Nephron (organoid): ENCODE measurements around the gene MAP3K20.
"Not testable (repeated sequence)": the region's sequence is repeated elsewhere in the genome, so short reads cannot be mapped to it uniquely, and the experiment has no call there.

Experiments used
- H3K27ac Mint-ChIP-seq, 3 experiments: 2 replicates each; pipeline ENCODE4 v1.8.0; 2020; ENCODE audit warnings: mixed read lengths in 3 of 3, mild to moderate bottlenecking in 2 of 3, moderate library complexity in 1 of 3
- H3K27me3 Mint-ChIP-seq: 2 replicates; pipeline ENCODE4 v1.8.0; 2021; ENCODE audit warnings: low read depth, mild to moderate bottlenecking, moderate library complexity, mixed read lengths
- H3K36me3 Mint-ChIP-seq: 2 replicates; pipeline ENCODE4 v1.8.0; 2020; ENCODE audit warnings: low read depth, mixed read lengths
- H3K4me1 Mint-ChIP-seq: 2 replicates; pipeline ENCODE4 v1.8.0; 2020; ENCODE audit warnings: mixed read lengths
- H3K4me3 Mint-ChIP-seq, 3 experiments: 2 replicates each; pipeline ENCODE4 v1.8.0; 2020; ENCODE audit warnings: mild to moderate bottlenecking in 3 of 3, mixed read lengths in 3 of 3, moderate library complexity in 2 of 3
- H3K9me3 Mint-ChIP-seq: 2 replicates; pipeline ENCODE4 v1.8.0; 2020; ENCODE audit warnings: mixed read lengths
- CTCF ChIP-seq, 3 experiments: fragments of 200-600 bp; sonication (generic); IDR thresholded peaks; one replicate each; pipeline ENCODE4 v1.5.0; 2021; ENCODE audit warnings: antibody characterized with exemption in 3 of 3; ENCODE audit not compliant: unreplicated experiment in 3 of 3

Gene MAP3K20

GRCh38 chr2:173030561-173031490 is 44.8 kb upstream of the MAP3K20 start:
- Mint-ChIP-seq H3K9me3 (no peaks in the 10 kb centered on the region), H3K4me1 (peaks cover 48% of the 10 kb centered on the region), H3K27me3 (no peaks in the 10 kb centered on the region), H3K27ac (peak overlapping the region in 2 of 3 experiments; percentile 31 to 39), H3K4me3 (no peak overlapping the region), H3K36me3 (no peaks in the 10 kb centered on the region)
- no peak for TF ChIP-seq CTCF (IDR thresholded peaks at IDR 0.05; ENCODE audit: unreplicated experiment in 3 of 3)

GRCh38 chr2:173032032-173032431 is 43.6 kb upstream of the MAP3K20 start:
- H3K27me3 Mint-ChIP-seq = no peaks in the 10 kb centered on the region
- H3K27ac Mint-ChIP-seq = no peak overlapping the region
- no peaks in the 10 kb centered on the region for H3K36me3 Mint-ChIP-seq
- H3K4me3 Mint-ChIP-seq = no peak overlapping the region
- no peaks in the 10 kb centered on the region for H3K9me3 Mint-ChIP-seq
- no peak for TF ChIP-seq CTCF (IDR thresholded peaks at IDR 0.05; ENCODE audit: unreplicated experiment in 3 of 3)
- H3K4me1 Mint-ChIP-seq = peaks cover 56% of the 10 kb centered on the region

GRCh38 chr2:173033084-173033483 is 42.6 kb upstream of the MAP3K20 start:
- Mint-ChIP-seq H3K4me1 (peaks cover 56% of the 10 kb centered on the region), H3K27ac (no peak overlapping the region), H3K4me3 (no peak overlapping the region), H3K36me3 (no peaks in the 10 kb centered on the region), H3K27me3 (no peaks in the 10 kb centered on the region), H3K9me3 (no peaks in the 10 kb centered on the region)
- no peak for TF ChIP-seq CTCF (IDR thresholded peaks at IDR 0.05; ENCODE audit: unreplicated experiment in 3 of 3)

GRCh38 chr2:173034143-173034542 is 41.5 kb upstream of the MAP3K20 start:
- Mint-ChIP-seq H3K27ac (no peak overlapping the region), H3K27me3 (no peaks in the 10 kb centered on the region), H3K9me3 (no peaks in the 10 kb centered on the region), H3K4me1 (peaks cover 50% of the 10 kb centered on the region), H3K4me3 (no peak overlapping the region), H3K36me3 (no peaks in the 10 kb centered on the region)
- TF ChIP-seq CTCF (IDR thresholded peaks at IDR 0.05; ENCODE audit: unreplicated experiment in 3 of 3) = no peak

- Mint-ChIP-seq H3K27ac (peak overlapping the region in 1 of 3 experiments; percentile 33), H3K36me3 (no peaks in the 10 kb centered on the region)
Measured at GRCh38 chr2:173037245-173038120, 38.2 kb upstream of the MAP3K20 start.

GRCh38 chr2:173038257-173038656 is 37.4 kb upstream of the MAP3K20 start:
- peaks cover 31% of the 10 kb centered on the region for H3K4me1 Mint-ChIP-seq
- H3K36me3 Mint-ChIP-seq, H3K9me3 Mint-ChIP-seq, H3K27ac Mint-ChIP-seq, H3K27me3 Mint-ChIP-seq, H3K4me3 Mint-ChIP-seq: not testable (repeated sequence)

More at GRCh38 chr2:173037245-173038120, 38.2 kb upstream of the MAP3K20 start:
- Mint-ChIP-seq H3K4me1 (peaks cover 31% of the 10 kb centered on the region), H3K4me3 (no peak overlapping the region), H3K27me3 (no peaks in the 10 kb centered on the region), H3K9me3 (no peaks in the 10 kb centered on the region)
- no peak for TF ChIP-seq CTCF (IDR thresholded peaks at IDR 0.05; ENCODE audit: unreplicated experiment in 3 of 3)
